IPS-NIHi11 (cell line): ENCODE data around the gene FADS3.
A peak's percentile ranks its signal among the peaks of the same experiment; 100 is the strongest.

Experiments used
- DNase-seq: peaks from one replicate; pipeline ENCODE4 v3.0.0; 2012; ENCODE audit warnings: mixed read lengths, low spot score

FADS3 gene, protein sequence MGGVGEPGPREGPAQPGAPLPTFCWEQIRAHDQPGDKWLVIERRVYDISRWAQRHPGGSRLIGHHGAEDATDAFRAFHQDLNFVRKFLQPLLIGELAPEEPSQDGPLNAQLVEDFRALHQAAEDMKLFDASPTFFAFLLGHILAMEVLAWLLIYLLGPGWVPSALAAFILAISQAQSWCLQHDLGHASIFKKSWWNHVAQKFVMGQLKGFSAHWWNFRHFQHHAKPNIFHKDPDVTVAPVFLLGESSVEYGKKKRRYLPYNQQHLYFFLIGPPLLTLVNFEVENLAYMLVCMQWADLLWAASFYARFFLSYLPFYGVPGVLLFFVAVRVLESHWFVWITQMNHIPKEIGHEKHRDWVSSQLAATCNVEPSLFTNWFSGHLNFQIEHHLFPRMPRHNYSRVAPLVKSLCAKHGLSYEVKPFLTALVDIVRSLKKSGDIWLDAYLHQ

DNA sequence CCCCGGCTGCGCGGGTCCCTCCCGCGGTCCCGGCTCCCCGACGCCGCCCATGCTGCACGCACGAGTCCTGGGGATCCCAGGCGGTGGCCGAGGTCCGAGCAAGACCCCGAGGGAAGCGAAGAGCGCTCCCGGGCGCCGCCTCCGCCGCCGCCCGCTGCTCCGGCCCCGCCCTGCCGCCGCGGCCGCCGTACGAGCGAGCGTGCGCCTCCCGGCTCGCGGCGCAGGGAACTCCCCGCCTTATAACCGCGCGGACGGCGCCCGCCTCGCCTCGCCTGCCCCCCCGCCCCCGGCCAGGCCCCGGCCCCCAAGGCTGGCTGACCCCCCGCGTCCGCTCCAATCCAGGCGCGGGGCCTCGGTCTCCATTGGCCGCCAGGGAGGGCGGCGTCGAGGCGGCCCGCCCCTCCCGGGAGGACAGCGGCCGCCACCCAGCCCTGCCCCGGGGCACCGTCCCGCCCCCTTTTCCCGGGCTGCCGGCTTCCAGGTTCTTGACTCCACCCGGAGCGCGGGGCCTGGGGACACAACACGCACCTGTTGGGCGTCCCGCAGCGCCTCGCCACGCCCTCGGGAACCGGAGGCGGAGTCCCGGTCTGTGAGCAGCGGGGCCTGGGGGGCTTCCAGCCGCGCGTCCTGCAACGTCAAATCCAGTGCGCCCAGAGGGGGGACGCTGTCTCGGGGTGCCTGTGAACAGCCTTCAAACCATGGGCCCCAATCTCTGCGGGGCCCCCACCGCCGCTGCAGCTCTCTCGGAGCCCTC, at the start of gene FADS3:
TSS of gene FADS3 (minus strand) at position 215 of the 754 bp plus-strand sequence. CDS start at position 51, 164 bp downstream.
- DNase-seq, result peak; percentile 94

DNA sequence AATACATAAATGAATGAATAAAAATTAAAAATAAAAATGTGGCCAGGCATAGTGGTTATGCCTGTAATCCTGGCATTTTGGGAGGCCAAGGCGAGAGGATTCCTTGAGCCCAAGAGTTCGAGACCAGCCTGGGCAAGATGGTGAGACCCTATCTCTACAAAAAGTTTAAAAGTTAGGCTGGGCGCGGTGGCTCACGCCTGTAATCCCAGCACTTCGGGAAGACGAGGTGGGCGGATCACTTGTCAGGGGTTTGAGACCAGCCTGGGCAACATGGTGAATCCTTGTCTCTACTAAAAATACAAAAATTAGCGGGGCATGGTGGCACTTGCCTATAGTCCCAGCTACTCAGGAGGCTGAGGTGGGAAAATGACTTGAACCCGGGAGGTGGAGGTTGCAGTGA, 49.1 kb upstream of the FADS3 start:
- DNase-seq, result no peak

DNA sequence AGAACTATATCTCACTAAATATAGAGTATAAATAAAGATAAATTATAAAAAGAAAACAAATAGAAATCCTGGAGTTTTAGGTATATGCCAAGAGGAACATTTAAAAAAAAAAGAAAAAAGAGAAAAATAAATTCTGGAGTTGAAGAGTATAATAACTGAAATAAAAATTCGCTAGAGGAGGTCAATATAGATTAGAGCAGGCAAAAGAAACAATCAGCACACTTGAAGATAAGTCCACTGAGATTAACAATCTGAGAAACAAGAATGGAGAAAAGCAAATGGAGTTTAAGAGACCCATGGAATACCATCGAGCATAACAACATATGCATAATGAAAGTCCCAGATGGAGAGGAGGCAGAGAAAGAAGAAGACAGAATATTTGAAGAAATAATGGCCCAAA, 44.5 kb upstream of the FADS3 start:
- no peak for DNase-seq

DNA sequence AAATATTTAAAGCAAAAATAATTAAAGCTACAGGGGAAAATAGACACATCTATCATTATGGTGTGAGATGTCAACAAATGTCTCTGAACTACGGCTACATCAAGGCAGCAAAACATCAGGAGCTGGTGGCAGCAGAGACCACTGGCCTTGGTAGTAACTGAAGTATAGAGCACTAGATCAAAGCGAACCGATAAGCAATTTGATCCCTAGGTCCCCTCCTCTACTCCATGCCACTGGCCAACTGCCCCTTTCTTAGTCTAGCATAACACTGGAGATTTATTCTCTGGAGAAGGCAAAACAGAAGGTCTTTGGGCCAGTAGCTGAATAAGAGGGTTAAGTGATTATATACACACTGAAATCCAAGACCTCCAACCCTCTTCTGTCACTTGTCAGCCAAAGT, 39.6 kb upstream of the FADS3 start:
- DNase-seq, result no peak

DNA sequence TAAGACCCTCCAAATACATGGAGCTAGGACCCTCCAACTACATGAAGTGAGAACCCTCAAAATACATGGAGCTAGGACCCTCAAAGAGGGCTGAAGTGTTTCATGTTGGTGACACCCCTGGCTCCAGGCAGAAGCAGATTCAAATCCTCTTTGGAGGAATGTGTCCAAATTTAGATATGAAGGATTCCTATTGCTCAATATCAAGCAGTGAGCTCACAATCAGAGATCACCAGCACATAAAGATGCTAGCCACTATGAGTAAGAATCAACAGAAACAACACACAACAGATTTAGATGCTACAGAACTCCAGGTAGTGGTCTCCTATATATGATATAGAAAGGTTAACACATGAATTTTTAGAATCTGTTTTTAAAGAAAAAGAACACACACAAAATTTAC, 37.3 kb upstream of the FADS3 start:
- DNase-seq, result no peak

DNA sequence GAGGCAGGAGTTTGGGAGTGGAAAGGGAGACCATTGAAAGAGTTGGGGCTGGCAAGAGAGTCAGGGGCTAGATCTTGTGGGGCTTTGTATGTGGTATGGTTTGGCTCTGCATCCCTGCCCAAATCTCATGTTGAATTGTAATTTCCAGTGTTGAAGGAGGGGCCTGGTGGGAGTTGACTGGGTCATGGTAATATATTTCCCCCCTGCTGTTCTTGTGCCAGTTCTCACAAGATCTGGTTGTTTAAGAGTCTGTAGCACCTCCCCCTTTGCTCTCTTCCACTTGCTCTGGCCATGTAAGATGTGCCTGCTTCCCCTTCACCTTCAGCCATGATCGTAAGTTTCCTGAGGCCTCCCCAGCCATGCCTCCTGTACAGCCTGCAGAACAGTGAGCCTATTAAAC, 36.2 kb upstream of the FADS3 start:
- DNase-seq, result no peak

DNA sequence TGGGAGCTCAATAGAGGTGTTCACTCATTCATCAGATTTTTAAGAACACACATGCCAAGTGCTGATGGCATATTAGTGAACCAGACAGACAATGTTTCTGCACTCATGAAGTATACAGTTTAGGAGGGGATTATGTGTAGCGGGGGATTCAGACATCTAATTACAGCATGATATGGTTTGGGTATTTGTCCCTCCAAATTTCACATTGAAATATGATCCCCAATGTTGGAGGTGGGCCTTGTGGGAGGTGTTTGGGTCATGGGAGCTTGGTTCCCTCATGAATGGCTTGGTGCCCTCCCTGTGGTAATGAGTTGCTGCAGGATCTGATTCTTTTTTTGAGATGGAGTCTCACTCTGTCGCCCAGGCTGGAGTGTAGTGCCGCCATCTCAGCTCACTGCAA, 34.9 kb upstream of the FADS3 start:
- no peak for DNase-seq

DNA sequence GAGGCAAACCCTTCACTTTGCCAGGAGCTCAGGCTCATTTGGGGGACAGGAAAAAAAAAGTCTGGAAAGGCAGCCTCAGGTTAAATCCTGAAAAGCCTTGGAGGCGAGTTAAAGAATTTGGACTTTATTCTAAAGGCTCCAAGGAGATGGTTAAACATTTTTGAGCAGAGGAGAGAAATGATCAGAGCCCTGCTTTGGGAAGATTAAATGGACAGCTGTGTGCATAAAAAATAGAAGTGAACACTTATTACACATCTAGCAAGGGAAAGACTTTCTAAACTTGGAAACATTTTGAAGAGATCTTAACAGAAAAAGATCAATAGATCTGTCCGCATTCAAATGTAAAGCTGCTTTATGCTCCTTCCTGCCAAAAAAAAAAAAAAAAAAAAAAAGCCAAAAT, 34.4 kb upstream of the FADS3 start:
- DNase-seq, result no peak

DNA sequence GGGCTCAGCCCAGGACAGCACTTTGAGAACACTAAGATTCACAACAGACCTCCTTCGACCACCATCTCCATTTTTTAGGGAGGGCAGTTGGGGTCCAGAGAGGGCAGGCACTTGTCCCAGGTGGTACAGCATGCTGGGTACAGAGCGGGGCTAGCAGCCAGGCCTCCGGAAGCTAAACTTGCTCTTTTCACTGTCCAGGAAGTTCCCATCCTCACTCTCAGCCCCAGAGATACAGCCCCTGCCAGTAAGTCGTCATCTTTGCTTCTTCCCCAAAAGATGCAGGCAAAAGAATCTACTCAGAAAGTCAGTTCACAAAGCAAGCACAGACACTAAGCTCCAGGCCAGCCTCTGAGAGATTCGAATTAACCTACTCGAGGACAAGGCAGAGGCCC, 32.7 kb upstream of the FADS3 start:
- DNase-seq, result no peak

DNA sequence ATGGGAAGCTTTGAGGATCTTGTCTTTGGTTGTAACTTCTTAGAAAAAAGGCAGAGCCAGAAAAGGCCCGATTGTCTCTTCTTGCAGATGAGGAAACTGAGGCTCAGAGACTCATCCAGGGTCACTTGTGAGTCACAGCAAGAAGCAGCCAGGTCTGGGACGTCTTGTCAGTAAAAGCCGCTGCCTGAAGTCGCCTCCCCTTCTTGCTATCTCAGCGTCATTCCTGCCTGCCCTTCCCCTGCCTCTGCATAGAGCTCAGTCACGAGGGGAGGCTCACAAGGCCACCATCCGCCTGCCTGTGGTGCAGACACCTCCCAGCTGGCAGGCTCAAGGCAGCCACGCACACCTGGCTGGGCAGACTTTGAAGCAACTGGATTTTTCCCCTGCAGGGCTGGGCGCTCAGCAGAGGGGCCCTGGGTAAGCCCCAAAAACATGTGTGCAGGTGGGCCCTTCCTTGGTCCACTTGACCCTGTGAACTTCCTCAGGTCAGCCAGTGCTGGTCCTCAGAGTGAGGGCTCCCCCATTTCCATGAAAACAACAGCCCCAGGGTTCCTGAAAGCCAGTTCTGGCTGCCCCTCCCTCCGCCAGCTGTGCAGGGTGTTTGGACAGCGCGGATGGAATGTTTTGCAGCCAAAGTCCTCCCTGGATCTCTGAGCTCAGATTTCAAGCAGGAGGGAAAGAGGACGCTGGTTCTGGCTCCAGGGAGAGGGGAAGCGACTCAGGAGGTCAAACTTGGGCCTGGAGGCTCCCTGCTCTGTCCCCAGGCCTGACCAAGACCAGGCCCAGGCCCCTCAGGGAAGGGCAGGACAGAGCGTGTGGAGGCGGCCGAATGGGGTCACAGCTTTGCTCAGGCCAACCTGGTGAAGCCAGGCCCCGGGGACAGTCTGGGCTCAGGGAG, 32.1 kb upstream of the FADS3 start:
- DNase-seq, result peak; percentile 69

DNA sequence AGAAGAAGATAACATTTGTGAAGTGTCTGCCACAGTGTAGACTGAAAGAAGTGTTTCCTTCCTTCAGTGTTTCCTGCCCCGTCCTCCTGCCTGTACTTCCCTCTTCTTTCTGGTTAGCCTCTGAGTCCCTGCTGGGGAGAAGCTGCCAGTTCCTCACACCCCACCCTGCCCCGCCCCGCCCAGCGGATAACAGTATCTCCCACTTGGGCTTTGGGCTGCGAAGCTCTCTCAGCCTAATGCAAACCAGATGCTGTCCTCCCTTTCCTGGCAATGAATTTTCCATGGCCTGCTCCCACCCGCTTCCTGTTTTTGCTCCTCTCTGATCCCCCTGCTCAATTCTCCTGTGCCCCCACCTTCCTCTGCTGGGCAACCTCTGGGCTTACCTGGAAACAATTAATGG, 31.2 kb upstream of the FADS3 start:
- DNase-seq, result no peak

DNA sequence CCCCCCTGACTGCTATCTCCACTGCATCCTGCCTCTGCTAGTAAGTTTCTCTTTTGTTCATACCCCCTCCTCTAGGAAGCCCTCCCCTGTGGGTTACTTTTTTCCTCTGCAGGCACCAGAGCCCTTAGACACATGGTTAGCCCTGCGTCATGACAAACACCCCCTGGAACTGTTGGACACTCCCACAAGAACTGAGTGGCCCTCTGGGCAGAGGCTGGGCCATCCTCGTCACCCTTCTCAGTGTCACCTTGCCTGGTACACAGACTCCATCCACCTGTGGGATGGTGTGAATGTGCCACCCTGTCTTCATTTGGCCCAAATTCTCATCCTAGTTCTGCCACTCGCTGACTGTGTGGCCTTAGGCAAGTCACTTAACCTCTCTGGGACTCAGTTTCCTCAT, 30.1 kb upstream of the FADS3 start:
- no peak for DNase-seq

DNA sequence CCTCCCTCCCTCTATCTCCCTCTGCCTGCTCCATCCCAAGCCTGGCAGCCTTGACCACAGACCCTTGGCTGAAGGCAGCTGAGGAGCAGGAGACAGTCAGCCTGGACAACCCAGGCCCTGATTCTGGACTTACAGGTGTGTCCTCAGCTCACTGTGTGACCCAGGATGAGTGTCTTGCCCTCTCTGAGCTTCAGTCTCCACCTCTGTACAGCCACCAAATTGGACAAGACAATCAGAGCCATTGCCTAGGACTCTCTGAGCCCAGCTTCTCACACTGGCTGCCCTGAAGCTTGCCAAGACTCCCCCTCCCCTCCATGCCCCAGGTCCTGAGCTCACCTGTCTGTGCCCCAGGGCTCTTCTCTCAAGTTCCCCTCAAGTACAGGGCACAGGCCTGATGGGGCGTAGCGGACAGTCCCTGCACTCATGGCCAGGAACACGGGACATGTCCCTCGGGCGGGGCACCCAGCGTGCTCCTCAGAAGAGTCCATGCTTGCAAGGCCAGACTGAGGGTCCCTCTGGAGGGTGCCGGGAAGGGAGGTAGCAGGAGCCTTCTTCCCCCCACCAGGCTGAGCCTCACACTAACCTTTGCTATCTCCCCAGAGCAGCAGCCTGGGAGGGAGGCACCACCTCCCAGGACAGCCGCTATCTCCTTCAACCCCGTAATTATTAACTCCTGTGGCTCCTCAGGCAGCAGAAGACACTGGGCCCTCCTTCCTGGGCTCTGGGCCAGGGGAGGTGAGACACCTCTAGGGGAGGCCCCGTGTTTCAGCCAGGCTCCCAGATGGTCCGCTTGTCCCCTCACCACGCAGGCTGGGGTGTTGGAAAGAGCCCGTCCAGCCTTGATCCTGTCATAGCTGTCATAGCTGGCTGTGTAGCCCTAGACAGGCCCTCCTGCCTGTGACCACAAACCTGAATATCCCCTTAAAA, 28.6 kb upstream of the FADS3 start:
- no peak for DNase-seq

DNA sequence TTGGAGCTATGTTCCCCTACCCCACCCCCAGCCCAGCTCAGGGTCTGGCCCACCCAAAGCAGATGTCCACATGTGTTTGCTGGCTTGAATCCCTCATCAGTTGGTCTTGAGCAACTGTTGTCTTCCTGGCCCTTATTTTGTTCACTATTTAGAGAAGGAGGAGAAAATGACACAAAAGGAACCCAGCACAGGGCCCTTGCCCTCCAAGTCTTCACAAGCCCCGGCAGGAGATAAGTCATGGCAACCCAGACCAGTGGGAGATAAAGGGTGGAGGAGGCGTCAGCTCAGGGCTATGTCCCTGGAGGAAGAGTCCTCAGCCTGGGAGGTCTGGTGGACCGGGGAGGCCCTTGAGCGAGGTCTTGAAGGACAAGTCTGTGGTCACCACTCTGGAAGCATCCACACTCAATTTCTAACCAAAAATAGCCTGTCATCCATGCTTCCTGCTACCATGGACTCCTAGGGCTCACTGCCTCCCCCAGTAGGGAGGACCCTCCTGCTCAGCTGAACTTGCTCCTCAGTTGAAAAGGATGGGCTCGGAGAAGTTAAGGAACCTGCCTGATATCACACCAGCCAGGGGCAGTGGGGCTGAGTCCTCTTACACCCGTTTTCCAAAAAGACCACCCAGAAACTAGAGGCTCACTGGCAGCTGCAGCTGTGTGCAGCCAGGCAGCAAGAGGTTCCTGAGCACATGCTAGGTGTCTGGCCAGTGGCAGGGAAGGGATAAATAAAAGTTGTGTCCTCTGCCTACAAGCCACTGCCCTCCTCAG, 27.8 kb upstream of the FADS3 start:
- DNase-seq, result peak; percentile 1

DNA sequence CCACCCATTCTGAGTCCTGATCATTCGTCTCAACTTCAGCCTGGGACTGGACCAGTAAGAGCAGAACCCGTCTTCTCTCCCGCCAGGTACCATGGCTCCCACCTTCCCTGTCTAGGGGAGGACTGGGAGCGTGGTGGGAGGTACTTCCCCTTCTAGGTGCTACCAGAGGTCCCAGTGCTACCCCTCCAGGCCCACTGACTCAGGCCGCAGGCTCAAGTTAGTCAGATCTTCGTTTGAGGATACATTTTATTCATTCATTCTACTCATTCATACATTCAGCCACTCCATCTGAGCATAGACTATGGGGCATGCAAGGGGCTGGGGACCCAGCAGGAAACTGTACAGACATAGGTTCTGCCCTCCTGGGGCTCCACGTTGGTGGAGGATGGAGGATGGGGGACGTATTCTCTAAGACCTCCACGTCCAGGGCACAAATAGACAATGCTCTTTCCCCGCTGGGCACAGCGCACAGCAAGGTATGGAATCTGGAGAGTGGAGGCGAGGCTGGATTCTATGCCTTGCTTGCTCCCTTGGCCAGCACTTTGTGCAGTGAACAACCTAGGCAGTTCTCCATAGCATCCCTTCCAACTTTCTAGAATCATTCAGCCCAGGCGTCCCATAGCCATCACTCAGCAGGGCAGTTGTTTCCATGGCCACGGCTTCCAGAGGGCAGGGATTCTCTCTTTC, 27.0 kb upstream of the FADS3 start:
- peak; percentile 3 for DNase-seq

DNA sequence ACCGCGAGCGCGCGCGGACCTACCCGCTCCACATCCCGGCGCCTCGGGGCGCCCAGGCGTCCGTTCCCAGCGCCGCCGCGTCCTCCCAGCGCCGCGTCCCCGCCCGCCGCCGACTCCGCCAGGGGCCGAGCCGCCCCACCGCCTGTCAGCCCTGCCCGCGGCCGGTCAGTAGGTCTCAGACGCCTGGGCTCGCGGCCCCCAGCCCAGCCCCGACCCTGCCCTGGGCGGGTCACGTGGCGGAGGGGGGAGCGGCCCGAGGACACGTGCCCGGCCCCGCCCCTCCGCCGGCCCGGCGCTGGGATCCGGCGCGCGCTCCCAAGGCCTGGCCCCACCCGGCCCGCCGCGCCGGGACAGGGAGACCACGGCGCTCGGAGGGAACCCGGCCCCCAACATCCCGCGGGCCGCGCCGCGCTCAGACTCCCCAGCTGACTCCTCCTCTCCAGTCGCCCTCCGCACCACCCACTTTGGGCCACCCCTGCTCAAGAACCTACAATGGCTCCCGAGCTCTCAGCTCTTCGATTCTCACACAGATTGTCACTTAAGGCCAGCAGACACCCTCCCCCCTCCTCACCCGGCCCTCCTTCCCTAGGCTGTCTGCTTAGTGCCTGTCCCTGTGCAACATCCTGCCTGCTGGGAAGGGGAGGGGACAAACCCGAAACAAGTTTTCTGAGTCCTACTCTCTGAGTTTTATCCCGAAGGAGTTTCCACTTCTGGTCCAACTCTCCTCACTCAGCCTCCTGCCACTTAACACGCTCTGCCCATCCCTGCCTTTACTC, 26.2 kb upstream of the FADS3 start, which contains the start of gene RAB3IL1:
TSS of gene RAB3IL1 (minus strand) at position 233 of the 776 bp plus-strand sequence. CDS start at position 34, 199 bp downstream.
- DNase-seq, result peak; percentile 96

DNA sequence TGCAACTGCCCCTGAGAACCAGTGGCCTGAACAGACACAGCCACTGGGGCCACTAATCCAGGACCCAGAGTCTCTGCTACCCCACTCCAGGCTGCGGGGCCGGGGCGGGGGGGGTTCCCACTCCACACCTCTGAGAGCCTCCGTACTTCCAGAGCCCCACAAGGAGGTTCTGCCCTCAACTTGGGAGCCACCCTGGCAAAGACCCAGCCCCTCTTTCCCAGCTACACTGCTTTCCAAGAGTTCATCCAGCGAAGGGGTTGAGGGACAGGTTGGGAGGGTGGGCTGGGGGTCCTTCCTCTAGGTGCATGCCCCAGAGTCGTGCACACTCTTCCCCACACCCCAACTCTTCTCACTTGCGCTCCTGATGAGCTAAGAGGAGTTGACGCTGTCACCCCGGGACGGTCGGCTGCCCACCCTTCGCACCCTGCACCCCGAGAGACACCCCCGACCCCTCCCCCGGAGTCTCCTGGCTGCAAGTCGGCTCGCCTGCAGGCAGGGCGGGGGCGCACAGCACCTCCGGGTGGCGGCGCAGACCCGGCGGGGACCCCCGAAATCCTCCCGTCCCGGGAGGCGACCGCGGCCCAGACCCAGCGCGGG, 25.5 kb upstream of the FADS3 start:
- no peak for DNase-seq

DNA sequence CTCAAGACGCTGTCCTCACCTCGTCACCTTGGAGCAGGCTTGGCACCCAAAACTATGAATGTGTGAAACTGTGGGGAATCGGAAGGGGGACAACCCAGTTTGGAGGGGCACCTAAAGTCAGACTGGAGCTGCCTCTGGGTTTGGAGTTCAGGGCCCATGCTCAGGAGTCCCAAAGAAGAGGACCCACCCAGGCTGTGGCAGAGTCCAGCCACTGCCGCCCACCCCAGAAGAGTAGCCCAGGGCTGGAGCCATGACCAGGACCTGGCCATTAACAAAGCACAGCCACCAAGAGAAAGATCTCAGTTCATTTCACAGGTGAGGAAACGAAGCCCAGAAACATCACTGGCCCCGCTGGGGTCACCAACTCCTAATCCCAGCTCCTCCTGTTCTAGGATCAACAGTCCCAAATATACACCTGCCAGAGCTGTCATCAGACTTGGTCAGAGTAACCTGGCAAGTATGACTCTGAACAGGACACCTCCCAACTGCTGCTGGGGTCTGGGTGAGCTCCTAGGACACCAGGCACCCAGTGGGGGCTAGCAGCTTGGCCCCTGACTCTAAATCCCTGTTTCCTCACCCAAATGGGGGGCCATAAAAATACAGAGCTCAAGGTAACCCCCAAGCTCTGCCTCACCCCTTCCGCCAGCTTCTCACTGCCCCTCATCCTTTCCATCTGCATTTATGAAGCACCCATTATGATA, 23.3 kb upstream of the FADS3 start:
- DNase-seq, result no peak
